H1 (cell line): ENCODE measurements around the gene SEC16A. TPM values are rescaled to one million over a fixed set of nuclear protein-coding genes. Genes with fewer than 3 reads are reported as not detected.
A peak's percentile ranks its signal among the peaks of the same experiment; 100 is the strongest.

Experiments used
- CTCF ChIA-PET: fragments of 300-600 bp; sonication (Branson Sonifier 250); formaldehyde crosslinking; loops from one replicate; lab custom pipeline; 2021; ENCODE audit not compliant: partially characterized antibody; lab: Charles Lee
- POLR2A ChIA-PET: fragments of 300-600 bp; sonication (Branson Sonifier 250); formaldehyde crosslinking; loops from one replicate; lab custom pipeline; 2021; ENCODE audit warnings: inconsistent platforms; ENCODE audit not compliant: partially characterized antibody; lab: Charles Lee
- DNase-seq, 2 experiments: peaks; one replicate each; pipeline versions ENCODE4 v3.0.0 to v3.0.0-alpha.2; 2010 to 2022; ENCODE audit warnings: low spot score in 2 of 2, low read depth in 1 of 2, mixed read lengths in 1 of 2
- FAIRE-seq: peaks from 2 replicates; lab custom pipeline; 2011; peaks lifted over from hg19 to GRCh38; lab: Jason Lieb, UNC
- H2AFZ ChIP-seq: 2 replicates; pipeline ENCODE4 v1.8.1; 2012; ENCODE audit warnings: low read length, inconsistent platforms
- H2AK5ac ChIP-seq: 2 replicates; pipeline ENCODE4 v1.6.1; 2013; ENCODE audit warnings: low read depth, low read length
- H2BK120ac ChIP-seq: replicated peaks from 2 replicates; pipeline ENCODE3; 2013; ENCODE audit warnings: low read depth, low read length, inconsistent platforms
- H2BK12ac ChIP-seq: 2 replicates; pipeline ENCODE4 v1.6.1; 2013; ENCODE audit warnings: low read depth, low read length
- H2BK15ac ChIP-seq: 2 replicates; pipeline ENCODE4 v1.6.1; 2013; ENCODE audit warnings: low read length
- H2BK20ac ChIP-seq: 2 replicates; pipeline ENCODE4 v1.6.1; 2013; ENCODE audit warnings: low read length
- H2BK5ac ChIP-seq: 2 replicates; pipeline ENCODE4 v1.6.1; 2013; ENCODE audit warnings: low read depth, low read length
- H3K14ac ChIP-seq: 2 replicates; pipeline ENCODE4 v1.6.1; 2013; ENCODE audit warnings: inconsistent platforms; ENCODE audit not compliant: insufficient read length
- H3K18ac ChIP-seq: 2 replicates; pipeline ENCODE4 v1.6.1; 2013; ENCODE audit warnings: low read length; ENCODE audit errors: extremely low read depth
- H3K23ac ChIP-seq: 2 replicates; pipeline ENCODE4 v1.6.1; 2013; ENCODE audit warnings: inconsistent platforms; ENCODE audit not compliant: insufficient read length
- H3K23me2 ChIP-seq: 2 replicates; pipeline ENCODE4 v1.6.1; 2013; ENCODE audit warnings: low read depth, low read length
- H3K27ac ChIP-seq: 2 replicates; pipeline ENCODE4 v1.6.1; 2011; ENCODE audit warnings: low read depth, low read length, inconsistent platforms
- H3K27me3 ChIP-seq, 4 experiments: replicated peaks in 1 of 4; 1 replicate in 1 of 4; 2 replicates in 3 of 4; pipeline versions ENCODE4 v1.6.1 to v1.8.1; 2011 to 2013; ENCODE audit warnings: low read length in 3 of 4, mild to moderate bottlenecking in 3 of 4, inconsistent platforms in 2 of 4, mixed read lengths in 2 of 4, moderate library complexity in 1 of 4; ENCODE audit not compliant: control insufficient read depth in 3 of 4, insufficient read depth in 3 of 4; ENCODE audit errors: extremely low read depth in 1 of 4
- H3K36me3 ChIP-seq, 4 experiments: 2 replicates each; pipeline versions ENCODE4 v1.6.1 to v1.8.1; 2011 to 2013; ENCODE audit warnings: mild to moderate bottlenecking in 4 of 4, low read length in 3 of 4, moderate library complexity in 2 of 4, control low read depth in 1 of 4, inconsistent platforms in 1 of 4; ENCODE audit not compliant: insufficient read depth in 4 of 4, control insufficient read depth in 2 of 4
- H3K4ac ChIP-seq: replicated peaks from 2 replicates; pipeline ENCODE3; 2013; ENCODE audit warnings: low read length, low read depth, mixed read lengths, inconsistent platforms; ENCODE audit not compliant: insufficient read length
- H3K4me1 ChIP-seq, 4 experiments: replicated peaks in 1 of 4; 1 replicate in 1 of 4; 2 replicates in 3 of 4; pipeline versions ENCODE4 v1.6.1 to v1.8.1; 2011 to 2013; ENCODE audit warnings: low read length in 3 of 4, inconsistent platforms in 2 of 4, mixed read lengths in 1 of 4; ENCODE audit not compliant: insufficient read depth in 4 of 4, control insufficient read depth in 3 of 4
- H3K4me2 ChIP-seq, 2 experiments: 2 replicates each; pipeline versions ENCODE4 v1.6.1 to v1.8.1; 2011 to 2013; ENCODE audit warnings: low read depth in 2 of 2, low read length in 2 of 2, control low read depth in 1 of 2, inconsistent platforms in 1 of 2, mild to moderate bottlenecking in 1 of 2; ENCODE audit not compliant: insufficient read depth in 1 of 2
- H3K4me3 ChIP-seq, 4 experiments: fragments of 200-600, 300-600 bp in 1 of 4; sonication (generic), shearing (Covaris generic), sonication (Bioruptor Twin) in 1 of 4; 2 replicates each; pipeline versions ENCODE4 v1.5.1 to v1.8.1; 2011 to 2016; ENCODE audit warnings: low read length in 4 of 4, low read depth in 3 of 4, control low read depth in 2 of 4, inconsistent platforms in 2 of 4, mild to moderate bottlenecking in 2 of 4, mixed read lengths in 1 of 4, moderate library complexity in 1 of 4; ENCODE audit not compliant: insufficient read depth in 2 of 4; ENCODE audit errors: extremely low read depth in 1 of 4
- H3K56ac ChIP-seq: replicated peaks from 2 replicates; pipeline ENCODE3; 2013; ENCODE audit warnings: low read depth, mild to moderate bottlenecking, mixed read lengths, low read length, inconsistent platforms; ENCODE audit not compliant: insufficient read length
- H3K79me1 ChIP-seq: 2 replicates; pipeline ENCODE4 v1.6.1; 2013; ENCODE audit warnings: low read depth, low read length, control low read depth
- H3K79me2 ChIP-seq, 2 experiments: 2 replicates each; pipeline versions ENCODE4 v1.6.1 to v1.8.1; 2012 to 2013; ENCODE audit warnings: low read length in 2 of 2, mild to moderate bottlenecking in 2 of 2, inconsistent platforms in 1 of 2; ENCODE audit not compliant: insufficient read depth in 2 of 2, control insufficient read depth in 1 of 2
- H3K9ac ChIP-seq, 4 experiments: replicated peaks in 1 of 4; 1 replicate in 1 of 4; 2 replicates in 3 of 4; pipeline versions ENCODE4 v1.6.1 to v1.8.1; 2011 to 2013; ENCODE audit warnings: low read depth in 3 of 4, low read length in 3 of 4, control low read depth in 2 of 4, mild to moderate bottlenecking in 2 of 4, moderate library complexity in 2 of 4, inconsistent platforms in 1 of 4; ENCODE audit errors: extremely low read depth in 1 of 4
- H3K9me3 ChIP-seq, 2 experiments: 2 replicates each; pipeline versions ENCODE4 v1.6.1 to v1.8.1; 2012 to 2013; ENCODE audit warnings: mild to moderate bottlenecking in 2 of 2, moderate library complexity in 2 of 2, control low read depth in 1 of 2, inconsistent platforms in 1 of 2, low read depth in 1 of 2, low read length in 1 of 2, mixed read lengths in 1 of 2; ENCODE audit not compliant: insufficient read depth in 2 of 2
- H4K20me1 ChIP-seq, 2 experiments: replicated peaks in 1 of 2; 2 replicates each; pipeline versions ENCODE3 to v1.8.1; 2011 to 2013; ENCODE audit warnings: inconsistent platforms in 2 of 2, low read length in 2 of 2, mild to moderate bottlenecking in 1 of 2; ENCODE audit not compliant: insufficient read depth in 2 of 2, control insufficient read depth in 1 of 2
- H4K5ac ChIP-seq: 2 replicates; pipeline ENCODE4 v1.6.1; 2013; ENCODE audit warnings: low read length, low read depth, mixed read lengths, inconsistent platforms; ENCODE audit not compliant: insufficient read length
- H4K8ac ChIP-seq: 2 replicates; pipeline ENCODE4 v1.8.0; 2013; ENCODE audit warnings: mild to moderate bottlenecking, moderate library complexity, low read length, inconsistent platforms; ENCODE audit not compliant: insufficient read depth; ENCODE audit errors: extremely low read depth
- H4K91ac ChIP-seq: replicated peaks from 2 replicates; pipeline ENCODE3; 2013; ENCODE audit warnings: low read length, mixed read lengths, inconsistent platforms; ENCODE audit not compliant: insufficient read length
- HDAC6 ChIP-seq: IDR thresholded peaks from one replicate; pipeline ENCODE4 v1.7.1; 2012; ENCODE audit warnings: low read depth, mild to moderate bottlenecking, inconsistent platforms, low read length, moderate library complexity
- POLR2AphosphoS5 ChIP-seq: IDR thresholded peaks from 2 replicates; pipeline ENCODE4 v1.6.1; 2011; ENCODE audit warnings: low read depth, low read length
- RAD21 ChIP-seq, 2 experiments: IDR thresholded peaks in 1 of 2; conservative IDR thresholded peaks in 1 of 2; 2 replicates each; pipeline ENCODE4 v1.6.1; 2011; ENCODE audit warnings: low read depth in 2 of 2, low read length in 2 of 2, improper control_type of control experiment in 1 of 2, inconsistent platforms in 1 of 2, mild to moderate bottlenecking in 1 of 2, moderate library complexity in 1 of 2
- RBBP5 ChIP-seq: IDR thresholded peaks from 2 replicates; pipeline ENCODE4 v1.7.1; 2012; ENCODE audit warnings: low read depth, mild to moderate bottlenecking, inconsistent platforms, low read length, moderate library complexity, borderline replicate concordance
- SAP30 ChIP-seq: fragments of 300-600 bp; sonication (generic); IDR thresholded peaks from 2 replicates; pipeline ENCODE4 v1.7.1; 2012; ENCODE audit warnings: low read length, moderate library complexity, mild to moderate bottlenecking, inconsistent platforms; ENCODE audit not compliant: insufficient read depth, insufficient replicate concordance
- SP1 ChIP-seq: IDR thresholded peaks from 2 replicates; pipeline ENCODE4 v1.6.1; 2011; ENCODE audit warnings: low read depth, low read length
- TBP ChIP-seq: IDR thresholded peaks from 2 replicates; pipeline ENCODE4 v1.6.1; 2011; ENCODE audit warnings: low read depth, low read length, improper control_type of control experiment
- ZNF274 ChIP-seq: IDR thresholded peaks from 2 replicates; pipeline ENCODE4 v1.7.0; 2012; ENCODE audit warnings: low read length, borderline replicate concordance; ENCODE audit errors: extremely low read depth
- whole genome bisulfite sequencing, 2 experiments: shearing (Covaris generic) in 1 of 2; methylation state at CpG; one replicate each; pipeline versions ENCODE4 v1.1.6 to v1.1.7; 2013 to 2015; ENCODE audit warnings: low lambda C conversion rate in 2 of 2, mixed read lengths in 2 of 2, inconsistent platforms in 1 of 2, low coverage in 1 of 2, missing lambda C conversion rate in 1 of 2; ENCODE audit not compliant: insufficient replicate concordance in 2 of 2, insufficient coverage in 1 of 2, insufficient read length in 1 of 2; ENCODE audit errors: extremely low coverage in 1 of 2, missing lambda C conversion rate in 1 of 2; 5-methylcytosine and 5-hydroxymethylcytosine counted together
- polyA plus RNA-seq, 7 experiments: library from polyadenylated mRNA; depleted of rRNA in 3 of 7; stranded (reverse) in 5 of 7; unstranded in 2 of 7; fragments of >200 nt in 5 of 7; fragments of 200-250 nt in 2 of 7; gene quantifications; 1 replicate in 5 of 7; 2 replicates in 1 of 7; 4 replicates in 1 of 7; pipeline versions ENCODE4 v1.2.1 to v1.2.3, GENCODE V29; 2011 to 2013; ENCODE audit warnings: missing spikeins in 2 of 7, mixed read lengths in 2 of 7
- total RNA-seq: library from RNA; stranded (reverse); fragmentation: NEBNext Ultra II Directional; extraction: Animal tissue kit (Norgen Biotek cat#: 25700); gene quantifications from 2 replicates; pipeline ENCODE4 v1.2.1, GENCODE V29; 2021
- TF ChIP-seq, protein P1 (sequence below): IDR thresholded peaks from 2 replicates; pipeline ENCODE4 v1.6.1; 2012; ENCODE audit warnings: inconsistent platforms
- TF ChIP-seq, protein P2 (sequence below): IDR thresholded peaks from 2 replicates; pipeline ENCODE4 v1.6.1; 2011; ENCODE audit warnings: low read length, improper control_type of control experiment

SEC16A gene
- total and polyA plus RNA-seq, 2 of the 8 experiments (the other 6 are each of a cell fraction or from before 2014, with no cell fraction given), result 21.6 to 49.0 TPM

DNA sequence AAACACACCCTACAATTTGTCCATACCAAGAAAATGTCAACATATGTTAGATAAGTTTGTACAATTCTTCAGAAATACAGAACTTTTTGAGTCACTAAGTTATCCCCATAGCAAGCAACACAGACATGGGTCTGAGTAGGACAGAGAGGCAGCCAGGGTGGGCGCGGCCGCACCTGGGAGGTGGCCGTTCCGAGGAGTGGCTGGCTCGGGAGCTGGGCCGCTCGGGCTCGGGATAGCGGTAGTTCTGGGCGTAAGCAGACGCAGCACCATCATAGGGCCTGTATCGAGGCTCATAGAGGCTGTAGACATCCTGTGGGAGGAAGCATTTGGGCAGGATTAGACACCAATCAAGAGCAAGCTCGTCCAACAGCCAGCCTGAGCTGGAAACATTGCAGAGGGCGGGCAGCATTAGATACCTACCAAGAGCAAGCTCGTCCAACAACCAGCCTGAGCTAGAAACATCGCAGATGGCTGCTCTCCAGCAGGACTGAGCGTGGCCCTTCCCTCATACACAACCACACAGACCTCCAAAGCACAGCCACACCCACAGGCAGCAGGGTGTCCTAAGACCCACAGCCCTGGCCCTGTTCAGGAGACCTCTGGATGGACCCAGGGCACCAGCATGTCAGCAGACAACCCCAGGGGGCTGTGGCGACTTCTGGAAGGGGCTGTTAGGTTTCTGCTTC, 10.9 kb downstream of the SEC16A start:
- H3K27ac ChIP-seq, result no peak overlapping the region
- H2BK20ac ChIP-seq, result no peak overlapping the region
- peaks cover 53 to 79% (median 79%) of the 10 kb centered on the region in 4 experiments for H3K36me3 ChIP-seq
- FAIRE-seq, result no peak
- H2BK120ac ChIP-seq, result no peak overlapping the region
- no peak overlapping the region for H3K4me3 ChIP-seq
- H3K79me2 ChIP-seq, result peaks cover 0 to 53% of the 10 kb centered on the region in 2 experiments; a peak in 3 of 4 replicates
- no peaks in the 10 kb centered on the region for H3K23me2 ChIP-seq
- DNase-seq, result no peak
- no peak overlapping the region for H3K14ac ChIP-seq
- no peak overlapping the region for H2AK5ac ChIP-seq
- POLR2A ChIA-PET, result interaction anchor here (0.6 to 1.0 kb wide), 4 partner anchors 9 to 62 kb away, joined by 3 read pairs; no protein-coding TSS in a partner anchor
- no peak overlapping the region for H3K9ac ChIP-seq
- H3K4me1 ChIP-seq, result no peaks in the 10 kb centered on the region
- no peak overlapping the region for H3K4ac ChIP-seq
- no peaks in the 10 kb centered on the region for H3K9me3 ChIP-seq
- peak overlapping the region; percentile 86; the same call in 1 of the 2 replicates for H4K8ac ChIP-seq
- CTCF ChIA-PET, result interaction anchor here (0.6 to 2.0 kb wide), 7 partner anchors 13 to 71 kb away, joined by 3 to 5 read pairs (median 4); no protein-coding TSS in a partner anchor
- H3K56ac ChIP-seq, result no peak overlapping the region
- TF ChIP-seq RAD21 (IDR thresholded peaks at IDR 0.05 in 1 of 2, conservative IDR thresholded peaks at IDR 0.05 in 1 of 2; ENCODE audit: low read depth in 2 of 2, low read length in 2 of 2) (no peak), POLR2AphosphoS5 (no peak), SP1 (no peak), SAP30 (no peak), ZNF274 (no peak), RBBP5 (no peak), TBP (no peak), HDAC6 (no peak)
- TF ChIP-seq, protein P1, sequence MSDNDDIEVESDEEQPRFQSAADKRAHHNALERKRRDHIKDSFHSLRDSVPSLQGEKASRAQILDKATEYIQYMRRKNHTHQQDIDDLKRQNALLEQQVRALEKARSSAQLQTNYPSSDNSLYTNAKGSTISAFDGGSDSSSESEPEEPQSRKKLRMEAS, result no peak
- TF ChIP-seq, protein P2, sequence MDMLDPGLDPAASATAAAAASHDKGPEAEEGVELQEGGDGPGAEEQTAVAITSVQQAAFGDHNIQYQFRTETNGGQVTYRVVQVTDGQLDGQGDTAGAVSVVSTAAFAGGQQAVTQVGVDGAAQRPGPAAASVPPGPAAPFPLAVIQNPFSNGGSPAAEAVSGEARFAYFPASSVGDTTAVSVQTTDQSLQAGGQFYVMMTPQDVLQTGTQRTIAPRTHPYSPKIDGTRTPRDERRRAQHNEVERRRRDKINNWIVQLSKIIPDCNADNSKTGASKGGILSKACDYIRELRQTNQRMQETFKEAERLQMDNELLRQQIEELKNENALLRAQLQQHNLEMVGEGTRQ, result no peak
- no peak overlapping the region for H4K5ac ChIP-seq
- no peaks in the 10 kb centered on the region for H3K27me3 ChIP-seq
- no peak overlapping the region for H3K18ac ChIP-seq
- no peak overlapping the region for H2BK12ac ChIP-seq
- H2AFZ ChIP-seq, result no peak overlapping the region
- peaks cover 19 to 40% of the 10 kb centered on the region in 2 experiments for H4K20me1 ChIP-seq
- no peak overlapping the region for H2BK15ac ChIP-seq
- H4K91ac ChIP-seq, result no peak overlapping the region
- H3K79me1 ChIP-seq, result peaks cover 5% of the 10 kb centered on the region
- WGBS, 2 experiments, result 96% methylated on average over 19 of the region's 19 CpGs; no CpG with 5 or more reads in 1 of the 2 experiments
- H2BK5ac ChIP-seq, result no peak overlapping the region
- no peak overlapping the region for H3K23ac ChIP-seq
- no peak overlapping the region for H3K4me2 ChIP-seq
